ENCODE measurements around the gene HIVEP3.
A peak's percentile ranks its signal among the peaks of the same experiment; 100 is the strongest.

The HIVEP3 gene

GRCh38 chr1:41642922-41643821 lies 275.6 kb downstream of the HIVEP3 start:
- ATAC-seq (replicated peaks) (no peak), DNase-seq (no peak)
- Mint-ChIP-seq H3K36me3 (peaks cover 32 to 36% of the 10 kb centered on the region in 2 donors), H3K27ac (no peak overlapping the region), H3K9me3 (no peaks in the 10 kb centered on the region), H3K27me3 (no peaks in the 10 kb centered on the region), H3K4me1 (peaks cover 0 to 45% of the 10 kb centered on the region in 2 donors), H3K4me3 (no peak overlapping the region)

- H3K4me1 Mint-ChIP-seq, result peaks cover 0 to 46% of the 10 kb centered on the region in 2 donors
- no peaks in the 10 kb centered on the region for H3K9me3 Mint-ChIP-seq
- no peaks in the 10 kb centered on the region for H3K27me3 Mint-ChIP-seq
- H3K27ac Mint-ChIP-seq, result no peak overlapping the region
- DNase-seq, result no peak
- H3K36me3 Mint-ChIP-seq, result peaks cover 26 to 34% of the 10 kb centered on the region in 2 donors
- no peak overlapping the region for H3K4me3 Mint-ChIP-seq
- no peak for ATAC-seq (replicated peaks)
These were observed 276.7 kb downstream of the HIVEP3 start for GRCh38 chr1:41641941-41642527.

- Mint-ChIP-seq H3K27ac (no peak overlapping the region), H3K9me3 (no peaks in the 10 kb centered on the region), H3K4me3 (no peak overlapping the region), H3K36me3 (peaks cover 26 to 31% of the 10 kb centered on the region in 2 donors), H3K4me1 (peaks cover 0 to 47% of the 10 kb centered on the region in 2 donors), H3K27me3 (no peaks in the 10 kb centered on the region)
- ATAC-seq (replicated peaks) (peak; percentile 90 to 91), DNase-seq (peak; percentile 76)
These were observed 277.3 kb downstream of the HIVEP3 start for GRCh38 chr1:41641475-41641814.

GRCh38 chr1:41640756-41641474 lies 277.8 kb downstream of the HIVEP3 start:
- H3K36me3 Mint-ChIP-seq, result peaks cover 23 to 28% of the 10 kb centered on the region in 2 donors
- H3K27ac Mint-ChIP-seq, result no peak overlapping the region
- peaks cover 0 to 44% of the 10 kb centered on the region in 2 donors for H3K4me1 Mint-ChIP-seq
- H3K9me3 Mint-ChIP-seq, result no peaks in the 10 kb centered on the region
- no peaks in the 10 kb centered on the region for H3K27me3 Mint-ChIP-seq
- no peak for ATAC-seq (replicated peaks)
- no peak overlapping the region for H3K4me3 Mint-ChIP-seq
- DNase-seq, result no peak

GRCh38 chr1:41640141-41640751 lies 278.5 kb downstream of the HIVEP3 start:
- ATAC-seq (replicated peaks) (peak in 1 of 2 donors; percentile 21), DNase-seq (no peak)
- H3K4me1 Mint-ChIP-seq, result peaks cover 0 to 38% of the 10 kb centered on the region in 2 donors
- peak overlapping the region; percentile 91 for H3K27ac Mint-ChIP-seq
- no peaks in the 10 kb centered on the region for H3K27me3 Mint-ChIP-seq
- no peaks in the 10 kb centered on the region for H3K9me3 Mint-ChIP-seq
- H3K4me3 Mint-ChIP-seq, result peak overlapping the region; percentile 26 to 39
- H3K36me3 Mint-ChIP-seq, result peaks cover 17 to 30% of the 10 kb centered on the region in 2 donors

GRCh38 chr1:41639332-41639936 lies 279.3 kb downstream of the HIVEP3 start:
- no peaks in the 10 kb centered on the region for H3K9me3 Mint-ChIP-seq
- peak overlapping the region; percentile 10 to 39 for H3K4me3 Mint-ChIP-seq
- peaks cover 17 to 30% of the 10 kb centered on the region in 2 donors for H3K36me3 Mint-ChIP-seq
- no peak for DNase-seq
- peaks cover 3 to 32% of the 10 kb centered on the region in 2 donors for H3K4me1 Mint-ChIP-seq
- peak overlapping the region; percentile 91 for H3K27ac Mint-ChIP-seq
- H3K27me3 Mint-ChIP-seq, result no peaks in the 10 kb centered on the region
- ATAC-seq (replicated peaks), result peak in 1 of 2 donors; percentile 17

GRCh38 chr1:41638086-41639024 lies 280.4 kb downstream of the HIVEP3 start:
- no peaks in the 10 kb centered on the region for H3K9me3 Mint-ChIP-seq
- DNase-seq (no peak), ATAC-seq (replicated peaks) (no peak)
- peak overlapping the region; percentile 24 to 37 for H3K4me3 Mint-ChIP-seq
- peaks cover 21 to 35% of the 10 kb centered on the region in 2 donors for H3K36me3 Mint-ChIP-seq
- peaks cover 14 to 41% of the 10 kb centered on the region in 2 donors for H3K4me1 Mint-ChIP-seq
- no peaks in the 10 kb centered on the region for H3K27me3 Mint-ChIP-seq
- H3K27ac Mint-ChIP-seq, result peak overlapping the region; percentile 92

- Mint-ChIP-seq H3K9me3 (no peaks in the 10 kb centered on the region), H3K4me3 (peak overlapping the region; percentile 42 to 54), H3K27ac (peak overlapping the region; percentile 92), H3K36me3 (peaks cover 21 to 44% of the 10 kb centered on the region in 2 donors), H3K4me1 (peaks cover 24 to 48% of the 10 kb centered on the region in 2 donors), H3K27me3 (no peaks in the 10 kb centered on the region)
- ATAC-seq (replicated peaks) (peak; percentile 41 to 45), DNase-seq (no peak)
These were observed 281.4 kb downstream of the HIVEP3 start for GRCh38 chr1:41637367-41637766.

GRCh38 chr1:41633764-41634163 lies 285.0 kb downstream of the HIVEP3 start:
- Mint-ChIP-seq H3K4me3 (no peak overlapping the region), H3K27ac (no peak overlapping the region), H3K27me3 (no peaks in the 10 kb centered on the region), H3K4me1 (peaks cover 58% of the 10 kb centered on the region in 2 donors), H3K36me3 (peaks cover 37 to 66% of the 10 kb centered on the region in 2 donors), H3K9me3 (no peaks in the 10 kb centered on the region)
- no peak for ATAC-seq (replicated peaks)
- no peak for DNase-seq

GRCh38 chr1:41632781-41633575 lies 285.7 kb downstream of the HIVEP3 start:
- peaks cover 43 to 70% of the 10 kb centered on the region in 2 donors for H3K36me3 Mint-ChIP-seq
- H3K4me1 Mint-ChIP-seq, result peaks cover 58 to 66% of the 10 kb centered on the region in 2 donors
- H3K27me3 Mint-ChIP-seq, result no peaks in the 10 kb centered on the region
- no peak overlapping the region for H3K4me3 Mint-ChIP-seq
- H3K9me3 Mint-ChIP-seq, result no peaks in the 10 kb centered on the region
- no peak for ATAC-seq (replicated peaks)
- H3K27ac Mint-ChIP-seq, result peak overlapping the region; percentile 47
- DNase-seq, result no peak

- Mint-ChIP-seq H3K27me3 (no peaks in the 10 kb centered on the region), H3K4me3 (no peak overlapping the region), H3K9me3 (no peaks in the 10 kb centered on the region), H3K4me1 (peaks cover 56 to 76% of the 10 kb centered on the region in 2 donors), H3K36me3 (peaks cover 43 to 68% of the 10 kb centered on the region in 2 donors), H3K27ac (peak overlapping the region; percentile 63)
- DNase-seq (no peak), ATAC-seq (replicated peaks) (no peak)
These were observed 286.8 kb downstream of the HIVEP3 start for GRCh38 chr1:41631971-41632370.

GRCh38 chr1:41631154-41631553 lies 287.6 kb downstream of the HIVEP3 start:
- DNase-seq (no peak), ATAC-seq (replicated peaks) (no peak)
- Mint-ChIP-seq H3K4me1 (peaks cover 62 to 84% of the 10 kb centered on the region in 2 donors), H3K27ac (peak overlapping the region; percentile 27), H3K36me3 (peaks cover 48 to 76% of the 10 kb centered on the region in 2 donors), H3K27me3 (no peaks in the 10 kb centered on the region), H3K9me3 (no peaks in the 10 kb centered on the region), H3K4me3 (no peak overlapping the region)

All from stimulated activated naive B cell treated with anti-CD40 and anti-IgM and Interleukin-4, amounts not matched to agents 10 μg/mL and 1 μg/mL and 100 μg/mL, for 72 hours (primary cell).